Peyer's patch (tissue), 4 donors: ENCODE measurements around the gene ENPP3. TPM values are rescaled to one million over a fixed set of nuclear protein-coding genes. Genes with fewer than 3 reads are reported as not detected.

Source experiments
- DNase-seq, 3 donors: peaks; one replicate each; pipeline ENCODE4 v3.0.0-alpha.2; 2017 to 2019
- H3K27ac ChIP-seq, 4 donors: fragments of 200-600 bp; sonication (generic); one replicate each; pipeline ENCODE4 v1.5.1; 2016 to 2019
- H3K27me3 ChIP-seq, 2 donors: fragments of 200-600 bp; sonication (generic); one replicate each; pipeline ENCODE4 v1.5.1; 2019
- H3K36me3 ChIP-seq, 3 donors: fragments of 200-600 bp; sonication (generic); one replicate each; pipeline ENCODE4 v1.5.1; 2016 to 2019
- H3K4me1 ChIP-seq, 4 donors: fragments of 200-600 bp; sonication (generic); one replicate each; pipeline ENCODE4 v1.5.1; 2016 to 2019
- H3K4me3 ChIP-seq, 4 donors: fragments of 200-600 bp; sonication (generic); 1 replicate in 3 of 4; 2 replicates in 1 of 4; pipeline ENCODE4 v1.5.1; 2016 to 2019; ENCODE audit warnings: mild to moderate bottlenecking in 1 of 4
- H3K9me3 ChIP-seq, 4 donors: fragments of 200-600 bp; sonication (generic); one replicate each; pipeline ENCODE4 v1.5.1; 2016 to 2019; ENCODE audit warnings: mild to moderate bottlenecking in 1 of 4
- CTCF ChIP-seq, 6 experiments: fragments of 450-650 bp in 4 of 6; fragments of 200-600 bp in 2 of 6; sonication (generic) in 1 of 6; IDR thresholded peaks; one replicate each; pipeline ENCODE4 v1.5.1; 2017 to 2019; ENCODE audit warnings: antibody characterized with exemption in 6 of 6, mild to moderate bottlenecking in 3 of 6, moderate library complexity in 1 of 6
- POLR2A ChIP-seq, 2 donors: fragments of 450-650 bp; IDR thresholded peaks; one replicate each; pipeline ENCODE4 v1.5.1; 2017; ENCODE audit warnings: antibody characterized with exemption in 2 of 2, mild to moderate bottlenecking in 2 of 2, moderate library complexity in 2 of 2
- total RNA-seq, 4 donors: library from RNA; depleted of rRNA; stranded (reverse); fragments of >200 nt; gene quantifications; one replicate each; pipeline ENCODE4 v1.1.0, GENCODE V29; 2016

The ENPP3 gene
- total RNA-seq, 4 donors from 2014 or later: 4.1 to 27.2 (median 18.0) TPM

GRCh38 chr6:131766631-131767030, 129.5 kb downstream of the ENPP3 start:
- no peak overlapping the region for H3K4me3 ChIP-seq
- no peaks in the 10 kb centered on the region for H3K27me3 ChIP-seq
- H3K36me3 ChIP-seq: no peaks in the 10 kb centered on the region
- no peak overlapping the region for H3K27ac ChIP-seq
- H3K4me1 ChIP-seq: no peaks in the 10 kb centered on the region
- no peak for DNase-seq
- no peaks in the 10 kb centered on the region for H3K9me3 ChIP-seq
- TF ChIP-seq POLR2A (IDR thresholded peaks at IDR 0.05) (no peak), CTCF (IDR thresholded peaks at IDR 0.05) (no peak)

GRCh38 chr6:131768964-131769363, 131.9 kb downstream of the ENPP3 start:
- no peaks in the 10 kb centered on the region for H3K9me3 ChIP-seq
- H3K4me3 ChIP-seq: no peak overlapping the region
- TF ChIP-seq POLR2A (IDR thresholded peaks at IDR 0.05) (no peak), CTCF (IDR thresholded peaks at IDR 0.05) (no peak)
- no peak overlapping the region for H3K27ac ChIP-seq
- no peak for DNase-seq
- H3K4me1 ChIP-seq: no peaks in the 10 kb centered on the region
- no peaks in the 10 kb centered on the region for H3K27me3 ChIP-seq
- no peaks in the 10 kb centered on the region for H3K36me3 ChIP-seq

GRCh38 chr6:131769385-131770141, 132.5 kb downstream of the ENPP3 start:
- Histone ChIP-seq H3K27ac (no peak overlapping the region), H3K9me3 (no peaks in the 10 kb centered on the region), H3K4me1 (no peaks in the 10 kb centered on the region), H3K36me3 (no peaks in the 10 kb centered on the region), H3K27me3 (no peaks in the 10 kb centered on the region), H3K4me3 (no peak overlapping the region)
- TF ChIP-seq POLR2A (IDR thresholded peaks at IDR 0.05) (no peak), CTCF (IDR thresholded peaks at IDR 0.05) (no peak)
- DNase-seq: no peak

- no peak for DNase-seq
- Histone ChIP-seq H3K4me1 (no peaks in the 10 kb centered on the region), H3K9me3 (no peaks in the 10 kb centered on the region), H3K27ac (no peak overlapping the region), H3K36me3 (no peaks in the 10 kb centered on the region), H3K27me3 (no peaks in the 10 kb centered on the region), H3K4me3 (no peak overlapping the region)
- no peak for TF ChIP-seq CTCF (IDR thresholded peaks at IDR 0.05)
- no peak for TF ChIP-seq POLR2A (IDR thresholded peaks at IDR 0.05)
Observed at GRCh38 chr6:131770776-131771175, 133.7 kb downstream of the ENPP3 start.

GRCh38 chr6:131773284-131773950, 136.3 kb downstream of the ENPP3 start:
- H3K36me3 ChIP-seq: no peaks in the 10 kb centered on the region

More at GRCh38 chr6:131773284-131773950, 136.3 kb downstream of the ENPP3 start:
- Histone ChIP-seq H3K4me3 (no peak overlapping the region), H3K4me1 (no peaks in the 10 kb centered on the region), H3K9me3 (no peaks in the 10 kb centered on the region), H3K27ac (no peak overlapping the region), H3K27me3 (no peaks in the 10 kb centered on the region)
- TF ChIP-seq POLR2A (IDR thresholded peaks at IDR 0.05) (no peak), CTCF (IDR thresholded peaks at IDR 0.05) (no peak)
- no peak for DNase-seq
